ENCODE results near the gene NEDD8. TPM values are rescaled to one million over a fixed set of nuclear protein-coding genes. Genes with fewer than 3 reads are reported as not detected.

Gene NEDD8
- total RNA-seq, 2 donors from 2014 or later, result 28.7 to 77.6 TPM

DNA sequence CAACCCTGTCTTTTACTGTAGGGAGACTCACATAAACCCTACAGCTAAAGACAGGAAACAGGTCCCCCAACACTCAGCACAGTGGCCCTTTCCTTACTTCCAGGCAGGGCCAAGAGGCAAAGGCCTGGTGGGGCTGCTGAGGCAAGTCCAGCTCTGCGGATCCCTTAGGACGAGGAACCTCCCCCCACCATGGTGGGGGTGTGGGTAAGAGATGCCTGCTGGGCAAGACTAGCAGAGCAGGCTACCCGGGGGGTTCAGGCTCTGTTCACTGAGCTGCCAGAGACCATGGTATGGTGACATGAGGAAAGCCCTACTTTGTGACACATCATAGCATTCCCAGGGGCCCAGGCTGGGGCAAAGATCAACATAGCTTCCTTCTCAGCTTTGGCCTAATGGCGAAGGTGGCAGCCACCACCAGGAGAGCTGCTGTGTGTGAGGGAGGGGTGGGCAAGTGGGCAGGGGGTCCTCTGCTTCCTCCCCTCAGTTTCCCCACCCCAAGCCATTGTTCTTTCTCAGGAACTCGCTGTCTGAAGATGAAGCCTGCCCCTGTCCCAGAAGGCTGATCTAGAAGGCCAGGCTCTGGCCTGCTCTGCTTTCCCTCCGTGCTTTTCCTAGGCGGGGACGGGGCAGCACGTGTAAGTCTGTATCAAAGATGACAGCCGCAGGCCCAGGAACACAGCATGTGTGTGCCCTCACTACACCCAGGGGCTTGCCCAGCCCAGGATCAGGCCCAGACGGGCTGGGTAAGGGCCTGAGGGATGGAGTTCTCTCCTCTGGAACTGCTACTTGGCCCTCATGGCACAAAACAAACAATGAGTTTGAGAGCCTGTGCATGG lies 20.3 kb upstream of the NEDD8 start:
- Histone ChIP-seq H3K27ac (no peak overlapping the region), H3K9me3 (no peaks in the 10 kb centered on the region), H3K4me3 (no peak overlapping the region), H3K27me3 (no peaks in the 10 kb centered on the region), H3K36me3 (replicated peaks in 1 of 2; ENCODE audit: insufficient read depth in 1 of 2, low read depth in 2 of 2) (peaks cover 0 to 2% of the 10 kb centered on the region in 2 donors), H3K4me1 (no peaks in the 10 kb centered on the region)
- DNase-seq, result no peak
- intact Hi-C loops (cut with DNase I), result loop anchor here (5.0 kb wide), 1 partner anchor 35 kb away; no protein-coding TSS in a partner anchor
- WGBS, 2 donors, result 80 to 81% methylated on average over 8 to 11 of the region's 11 CpGs
- ATAC-seq, result no peak
- TF ChIP-seq, protein P1, sequence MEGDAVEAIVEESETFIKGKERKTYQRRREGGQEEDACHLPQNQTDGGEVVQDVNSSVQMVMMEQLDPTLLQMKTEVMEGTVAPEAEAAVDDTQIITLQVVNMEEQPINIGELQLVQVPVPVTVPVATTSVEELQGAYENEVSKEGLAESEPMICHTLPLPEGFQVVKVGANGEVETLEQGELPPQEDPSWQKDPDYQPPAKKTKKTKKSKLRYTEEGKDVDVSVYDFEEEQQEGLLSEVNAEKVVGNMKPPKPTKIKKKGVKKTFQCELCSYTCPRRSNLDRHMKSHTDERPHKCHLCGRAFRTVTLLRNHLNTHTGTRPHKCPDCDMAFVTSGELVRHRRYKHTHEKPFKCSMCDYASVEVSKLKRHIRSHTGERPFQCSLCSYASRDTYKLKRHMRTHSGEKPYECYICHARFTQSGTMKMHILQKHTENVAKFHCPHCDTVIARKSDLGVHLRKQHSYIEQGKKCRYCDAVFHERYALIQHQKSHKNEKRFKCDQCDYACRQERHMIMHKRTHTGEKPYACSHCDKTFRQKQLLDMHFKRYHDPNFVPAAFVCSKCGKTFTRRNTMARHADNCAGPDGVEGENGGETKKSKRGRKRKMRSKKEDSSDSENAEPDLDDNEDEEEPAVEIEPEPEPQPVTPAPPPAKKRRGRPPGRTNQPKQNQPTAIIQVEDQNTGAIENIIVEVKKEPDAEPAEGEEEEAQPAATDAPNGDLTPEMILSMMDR (IDR thresholded peaks at IDR 0.05), result no peak
- no peak for TF ChIP-seq POLR2A (IDR thresholded peaks at IDR 0.05)

DNA sequence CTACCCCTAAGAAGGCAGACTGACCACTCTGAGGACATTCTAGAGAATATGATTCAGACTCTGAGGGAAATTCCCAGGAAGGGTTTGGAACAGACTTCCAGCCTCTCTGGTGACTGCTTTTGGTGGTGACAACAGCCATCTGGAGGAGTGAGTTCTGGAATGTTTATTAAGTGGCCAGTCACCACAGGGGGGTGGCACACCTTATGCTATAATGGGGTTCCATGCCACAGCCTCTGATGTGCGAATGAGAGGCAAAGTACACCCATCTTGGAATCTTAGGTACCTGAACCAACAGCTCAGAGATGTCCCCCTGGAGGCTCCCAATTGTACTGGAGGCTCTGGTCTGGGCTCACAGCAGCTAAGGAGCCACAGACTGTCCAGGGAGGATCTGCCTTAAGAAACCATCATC lies 19.7 kb upstream of the NEDD8 start:
- H3K4me3 ChIP-seq, result no peak overlapping the region
- TF ChIP-seq, protein P1 (IDR thresholded peaks at IDR 0.05), result no peak
- TF ChIP-seq POLR2A (IDR thresholded peaks at IDR 0.05), result no peak
- 86 to 90% methylated on average over 1 of the region's 1 CpG for whole genome bisulfite sequencing, 2 donors
- H3K9me3 ChIP-seq, result no peaks in the 10 kb centered on the region
- no peak overlapping the region for H3K27ac ChIP-seq
- intact Hi-C loops (cut with DNase I), result loop anchor here (5.0 kb wide), 1 partner anchor 35 kb away; no protein-coding TSS in a partner anchor
- H3K4me1 ChIP-seq, result no peaks in the 10 kb centered on the region
- no peak for ATAC-seq
- no peak for DNase-seq
- H3K27me3 ChIP-seq, result no peaks in the 10 kb centered on the region
- H3K36me3 ChIP-seq (replicated peaks in 1 of 2; ENCODE audit: insufficient read depth in 1 of 2, low read depth in 2 of 2), result peaks cover 0 to 2% of the 10 kb centered on the region in 2 donors

DNA sequence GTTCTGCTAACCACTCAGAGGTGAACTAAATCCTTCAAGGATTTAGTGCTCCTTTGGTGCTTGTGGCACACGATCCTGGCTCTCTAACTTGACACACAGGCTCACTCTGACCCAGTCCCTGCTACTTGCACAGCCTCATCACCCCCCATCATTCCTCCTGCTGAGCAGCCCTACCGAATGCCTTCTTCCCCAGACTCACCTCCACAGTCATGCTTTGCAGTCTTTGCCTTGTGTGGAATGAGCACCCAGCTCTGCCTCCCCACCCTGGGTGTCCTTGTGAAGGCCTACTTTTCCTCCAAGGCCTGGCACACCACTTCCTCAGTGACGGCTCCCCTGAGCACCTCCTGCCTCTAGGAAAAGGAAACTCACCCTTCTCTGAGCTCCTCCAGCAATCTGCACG lies 18.2 kb upstream of the NEDD8 start:
- no peak overlapping the region for H3K27ac ChIP-seq
- TF ChIP-seq POLR2A (IDR thresholded peaks at IDR 0.05), result no peak
- TF ChIP-seq, protein P1 (IDR thresholded peaks at IDR 0.05), result no peak
- DNase-seq (no peak), ATAC-seq (no peak)
- H3K36me3 ChIP-seq (replicated peaks in 1 of 2; ENCODE audit: insufficient read depth in 1 of 2, low read depth in 2 of 2), result peaks cover 0 to 2% of the 10 kb centered on the region in 2 donors
- H3K4me1 ChIP-seq, result no peaks in the 10 kb centered on the region
- 57% methylated on average over 4 of the region's 4 CpGs for WGBS, 2 donors
- no peak overlapping the region for H3K4me3 ChIP-seq
- intact Hi-C loops (cut with DNase I), result loop anchor here (5.0 kb wide), 1 partner anchor 37 kb away; no protein-coding TSS in a partner anchor
- no peaks in the 10 kb centered on the region for H3K27me3 ChIP-seq
- H3K9me3 ChIP-seq, result no peaks in the 10 kb centered on the region

DNA sequence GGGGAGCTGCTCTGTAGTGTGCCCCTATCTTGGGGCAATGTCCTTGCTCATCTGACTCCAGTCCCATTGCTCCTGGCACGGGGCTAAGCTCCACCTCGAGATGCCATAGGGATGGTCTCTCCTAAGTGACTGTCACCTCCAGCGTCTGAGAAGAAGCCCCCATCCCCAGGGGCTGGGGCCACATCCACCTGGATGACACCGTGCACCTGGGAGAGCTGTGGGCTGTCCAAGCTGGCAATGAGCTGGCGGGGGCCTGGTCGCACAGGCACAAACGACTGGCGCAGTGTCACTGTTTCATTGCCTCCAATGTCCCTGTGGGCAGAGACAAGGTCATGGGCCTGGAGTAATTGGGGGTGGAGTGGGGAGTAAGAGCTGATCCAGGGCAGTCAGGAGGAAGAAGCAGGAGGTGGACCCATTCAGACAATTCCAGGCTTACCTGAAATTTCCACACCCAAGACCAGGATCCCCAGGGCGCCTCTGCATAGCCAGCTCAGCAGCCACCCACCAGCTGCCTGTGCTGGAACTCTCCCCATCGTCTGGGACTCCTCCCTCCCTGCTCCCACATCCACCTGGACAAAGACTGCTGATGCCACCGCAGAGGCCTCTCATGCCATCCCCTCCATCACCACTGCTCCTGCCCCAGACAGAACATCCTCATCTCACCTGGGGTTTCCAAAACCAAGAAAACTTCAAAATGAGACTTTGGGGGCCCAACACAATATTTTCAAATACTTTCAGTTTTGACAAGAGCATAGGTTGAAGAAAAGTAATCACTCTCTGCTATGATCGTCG lies 17.3 kb upstream of the NEDD8 start:
- intact Hi-C loops (cut with DNase I), result loop anchor here (5.0 kb wide), 1 partner anchor 38 kb away; no protein-coding TSS in a partner anchor
- Histone ChIP-seq H3K27me3 (no peaks in the 10 kb centered on the region), H3K36me3 (replicated peaks in 1 of 2; ENCODE audit: insufficient read depth in 1 of 2, low read depth in 2 of 2) (no peaks in the 10 kb centered on the region), H3K4me3 (no peak overlapping the region), H3K27ac (no peak overlapping the region), H3K4me1 (no peaks in the 10 kb centered on the region), H3K9me3 (no peaks in the 10 kb centered on the region)
- no peak for TF ChIP-seq POLR2A (IDR thresholded peaks at IDR 0.05)
- TF ChIP-seq, protein P1 (IDR thresholded peaks at IDR 0.05), result no peak
- no peak for DNase-seq
- no peak for ATAC-seq
- WGBS, 2 donors, result 71 to 78% methylated on average over 9 to 13 of the region's 13 CpGs
